Chondrocyte (in vitro differentiated cells): ENCODE results near the gene TNNT2. TPM values are rescaled to one million over a fixed set of nuclear protein-coding genes. Genes with fewer than 3 reads are reported as not detected.

Experiments used
- DNase-seq: peaks from one replicate; pipeline ENCODE4 v3.0.0; 2021; ENCODE audit warnings: mixed read lengths, low spot score
- H3K27ac Mint-ChIP-seq: one replicate; pipeline ENCODE4 v1.8.0; 2021; ENCODE audit warnings: mild to moderate bottlenecking, moderate library complexity, mixed read lengths; ENCODE audit not compliant: unreplicated experiment
- H3K27me3 Mint-ChIP-seq: 2 replicates; pipeline ENCODE4 v1.8.0; 2021; ENCODE audit warnings: low read depth, mixed read lengths
- H3K36me3 Mint-ChIP-seq: 2 replicates; pipeline ENCODE4 v1.8.0; 2021; ENCODE audit warnings: low read depth, mixed read lengths
- H3K4me1 Mint-ChIP-seq: 2 replicates; pipeline ENCODE4 v1.8.0; 2021; ENCODE audit warnings: low read depth, mild to moderate bottlenecking, mixed read lengths
- H3K4me3 Mint-ChIP-seq: one replicate; pipeline ENCODE4 v1.8.0; 2021; ENCODE audit warnings: mild to moderate bottlenecking, moderate library complexity, mixed read lengths; ENCODE audit not compliant: unreplicated experiment
- H3K9me3 Mint-ChIP-seq: 2 replicates; pipeline ENCODE4 v1.8.0; 2021; ENCODE audit warnings: low read depth, mixed read lengths
- total RNA-seq: library from RNA; stranded (reverse); gene quantifications from 3 replicates; pipeline ENCODE4 v1.2.1, GENCODE V29; 2021
- TF ChIP-seq, protein P1 (sequence below): fragments of 200-600 bp; sonication (generic); IDR thresholded peaks from 2 replicates; pipeline ENCODE4 v1.5.0; 2021; ENCODE audit warnings: antibody characterized with exemption, mild to moderate bottlenecking, moderate library complexity

TNNT2 gene
- total RNA-seq, 1 donor from 2014 or later = 21.6 TPM

DNA sequence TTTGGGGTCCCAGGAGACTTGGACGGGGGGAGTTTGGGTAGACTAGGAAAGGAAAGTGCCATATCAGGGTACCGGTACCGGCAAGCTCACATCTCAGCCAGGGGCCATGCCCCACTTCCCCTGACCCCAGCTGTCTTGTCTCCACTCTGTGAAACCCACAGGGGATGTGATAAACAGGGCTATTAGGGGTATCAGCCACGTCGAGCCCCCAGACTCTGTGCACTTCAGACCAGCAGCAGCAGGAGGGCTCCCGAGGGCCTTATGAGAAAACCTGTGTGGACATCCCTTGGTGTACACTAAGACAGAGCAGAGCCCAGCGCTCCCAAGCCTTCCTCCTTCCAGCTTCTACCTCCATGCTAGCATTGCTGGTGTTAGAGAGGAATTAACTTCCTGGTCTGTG, 46.3 kb downstream of the TNNT2 start:
- Mint-ChIP-seq H3K9me3 (no peaks in the 10 kb centered on the region), H3K27ac (no peak overlapping the region), H3K4me1 (peaks cover 15% of the 10 kb centered on the region), H3K4me3 (no peak overlapping the region), H3K27me3 (peaks cover 6% of the 10 kb centered on the region), H3K36me3 (peaks cover 4% of the 10 kb centered on the region)
- peak; percentile 62 for DNase-seq
- TF ChIP-seq, protein P1, sequence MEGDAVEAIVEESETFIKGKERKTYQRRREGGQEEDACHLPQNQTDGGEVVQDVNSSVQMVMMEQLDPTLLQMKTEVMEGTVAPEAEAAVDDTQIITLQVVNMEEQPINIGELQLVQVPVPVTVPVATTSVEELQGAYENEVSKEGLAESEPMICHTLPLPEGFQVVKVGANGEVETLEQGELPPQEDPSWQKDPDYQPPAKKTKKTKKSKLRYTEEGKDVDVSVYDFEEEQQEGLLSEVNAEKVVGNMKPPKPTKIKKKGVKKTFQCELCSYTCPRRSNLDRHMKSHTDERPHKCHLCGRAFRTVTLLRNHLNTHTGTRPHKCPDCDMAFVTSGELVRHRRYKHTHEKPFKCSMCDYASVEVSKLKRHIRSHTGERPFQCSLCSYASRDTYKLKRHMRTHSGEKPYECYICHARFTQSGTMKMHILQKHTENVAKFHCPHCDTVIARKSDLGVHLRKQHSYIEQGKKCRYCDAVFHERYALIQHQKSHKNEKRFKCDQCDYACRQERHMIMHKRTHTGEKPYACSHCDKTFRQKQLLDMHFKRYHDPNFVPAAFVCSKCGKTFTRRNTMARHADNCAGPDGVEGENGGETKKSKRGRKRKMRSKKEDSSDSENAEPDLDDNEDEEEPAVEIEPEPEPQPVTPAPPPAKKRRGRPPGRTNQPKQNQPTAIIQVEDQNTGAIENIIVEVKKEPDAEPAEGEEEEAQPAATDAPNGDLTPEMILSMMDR = no peak

DNA sequence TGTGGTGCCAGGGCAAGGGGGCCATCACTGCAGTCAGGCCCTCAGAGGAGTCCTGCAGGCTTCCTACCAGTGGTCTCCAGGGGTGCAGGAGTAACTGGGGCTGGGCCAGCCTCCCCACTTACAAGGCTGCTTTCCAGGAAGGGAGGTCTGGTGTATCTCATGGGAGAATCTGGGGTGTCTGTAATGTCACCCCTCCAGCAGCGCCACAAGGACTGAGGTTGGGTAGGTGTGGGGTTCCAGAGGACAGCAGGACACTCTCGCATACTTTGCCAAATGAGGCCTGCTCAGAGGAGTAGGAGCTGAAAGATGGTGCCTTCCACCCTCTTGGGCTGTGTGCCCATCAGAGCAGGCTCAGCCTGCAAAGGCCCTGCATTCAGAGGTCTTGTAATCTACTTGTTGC, 46.9 kb downstream of the TNNT2 start:
- no peak overlapping the region for H3K27ac Mint-ChIP-seq
- no peak overlapping the region for H3K4me3 Mint-ChIP-seq
- TF ChIP-seq, protein P1 = no peak
- peaks cover 15% of the 10 kb centered on the region for H3K4me1 Mint-ChIP-seq
- H3K36me3 Mint-ChIP-seq = peaks cover 6% of the 10 kb centered on the region
- no peaks in the 10 kb centered on the region for H3K9me3 Mint-ChIP-seq
- peaks cover 10% of the 10 kb centered on the region for H3K27me3 Mint-ChIP-seq
- DNase-seq = peak; percentile 51

DNA sequence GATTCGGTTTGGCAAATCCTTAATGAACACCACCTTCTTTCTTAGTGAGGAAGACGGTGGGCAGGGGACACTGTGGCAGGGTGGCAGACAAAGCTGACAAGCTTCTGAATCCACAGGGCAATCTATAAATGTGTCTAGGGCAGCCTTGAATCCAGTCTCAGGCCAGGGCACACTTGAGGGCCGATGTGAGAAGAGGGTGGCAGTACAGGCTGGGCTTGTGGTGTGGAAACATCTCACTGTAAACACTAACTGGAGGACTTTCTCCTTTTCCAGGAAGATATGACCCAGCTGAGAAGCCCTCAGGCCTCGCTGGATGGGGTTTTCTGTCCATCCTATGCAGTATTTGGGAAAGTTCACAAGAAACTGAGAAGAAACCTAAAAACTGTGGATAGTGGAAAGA, 47.7 kb downstream of the TNNT2 start:
- Mint-ChIP-seq H3K4me3 (no peak overlapping the region), H3K36me3 (peaks cover 6% of the 10 kb centered on the region), H3K27me3 (peaks cover 10% of the 10 kb centered on the region), H3K4me1 (peaks cover 15% of the 10 kb centered on the region), H3K27ac (peak overlapping the region; percentile 1), H3K9me3 (no peaks in the 10 kb centered on the region)
- TF ChIP-seq, protein P1 = no peak
- DNase-seq = peak; percentile 18

DNA sequence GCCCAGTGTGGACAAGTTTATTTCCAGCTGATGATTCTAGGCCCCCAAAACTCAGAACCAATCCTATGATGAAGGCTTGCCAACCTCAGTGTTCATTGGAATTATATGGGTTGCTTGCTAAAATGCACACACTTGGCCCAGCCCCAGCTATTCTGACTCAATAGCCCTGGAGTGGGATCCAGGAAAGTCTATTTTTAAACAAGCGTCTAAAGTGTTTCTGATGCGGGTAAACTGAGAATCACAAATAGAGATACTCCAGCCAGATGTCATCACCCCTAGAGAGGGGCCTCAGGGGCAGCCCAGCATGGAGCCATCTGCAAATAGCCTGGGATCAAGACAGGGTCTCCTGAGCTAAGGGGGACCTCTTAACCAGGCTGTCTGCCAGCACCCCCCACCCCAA, 48.2 kb downstream of the TNNT2 start:
- H3K4me3 Mint-ChIP-seq = no peak overlapping the region
- peaks cover 6% of the 10 kb centered on the region for H3K36me3 Mint-ChIP-seq
- TF ChIP-seq, protein P1 = no peak
- DNase-seq = peak; percentile 21
- peaks cover 15% of the 10 kb centered on the region for H3K4me1 Mint-ChIP-seq
- no peak overlapping the region for H3K27ac Mint-ChIP-seq
- peaks cover 10% of the 10 kb centered on the region for H3K27me3 Mint-ChIP-seq
- no peaks in the 10 kb centered on the region for H3K9me3 Mint-ChIP-seq

DNA sequence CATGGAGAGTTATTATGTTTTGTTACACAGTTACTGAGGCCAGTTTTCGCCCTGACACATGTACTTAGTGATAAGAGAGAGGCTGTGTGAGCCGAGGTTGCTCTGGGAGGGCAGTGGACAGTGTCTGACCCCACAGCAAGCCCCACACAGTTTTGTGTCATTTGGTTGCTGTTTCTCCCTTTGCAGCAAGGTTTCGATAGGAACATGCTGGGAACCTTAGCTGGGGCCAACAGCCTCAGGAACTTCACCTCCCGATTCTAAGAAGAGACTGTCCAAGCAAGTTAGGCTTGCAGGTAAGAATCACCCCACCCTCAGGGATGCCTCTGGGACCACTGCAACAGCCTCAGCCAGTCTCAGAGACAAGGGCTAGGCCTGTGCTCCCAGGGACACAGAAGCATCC, 48.9 kb downstream of the TNNT2 start:
- TF ChIP-seq, protein P1 = no peak
- Mint-ChIP-seq H3K4me1 (peaks cover 15% of the 10 kb centered on the region), H3K36me3 (peaks cover 6% of the 10 kb centered on the region), H3K27ac (no peak overlapping the region), H3K9me3 (no peaks in the 10 kb centered on the region), H3K27me3 (peaks cover 12% of the 10 kb centered on the region), H3K4me3 (no peak overlapping the region)
- DNase-seq = peak; percentile 21
